ENCODE data around the gene BMX.
A peak's percentile ranks its signal among the peaks of the same experiment; 100 is the strongest.

Gene BMX

GRCh38 chrX:15500497-15500966 is at the start of gene BMX:
BMX (plus strand) TSS chrX:15500807; CDS start chrX:15508354, 7,547 bp downstream.
- no peak for DNase-seq

GRCh38 chrX:15451913-15452312 is 48.7 kb upstream of the BMX start:
- no peak for DNase-seq

GRCh38 chrX:15464704-15465103 is 35.9 kb upstream of the BMX start:
- no peak for DNase-seq

GRCh38 chrX:15465347-15465746 is 35.3 kb upstream of the BMX start:
- peak; percentile 30 for DNase-seq

- DNase-seq: no peak
Measured at GRCh38 chrX:15465896-15466651, 34.5 kb upstream of the BMX start.

- peak; percentile 68 for DNase-seq
Measured at GRCh38 chrX:15468036-15468435, 32.6 kb upstream of the BMX start.

- no peak for DNase-seq
Measured at GRCh38 chrX:15469613-15470012, 31.0 kb upstream of the BMX start.

GRCh38 chrX:15471028-15471427 is 29.6 kb upstream of the BMX start:
- peak; percentile 46 for DNase-seq

- DNase-seq: no peak
Measured at GRCh38 chrX:15472531-15472930, 28.1 kb upstream of the BMX start.

GRCh38 chrX:15474028-15474427 is 26.6 kb upstream of the BMX start:
- DNase-seq: no peak

GRCh38 chrX:15475021-15475420 is 25.6 kb upstream of the BMX start:
- no peak for DNase-seq

- no peak for DNase-seq
Measured at GRCh38 chrX:15475486-15475885, 25.1 kb upstream of the BMX start.

GRCh38 chrX:15483891-15484290 is 16.7 kb upstream of the BMX start:
- no peak for DNase-seq

GRCh38 chrX:15492469-15492868 is 8.1 kb upstream of the BMX start:
- no peak for DNase-seq

- DNase-seq: peak; percentile 76
Measured at GRCh38 chrX:15493118-15493962, 7.3 kb upstream of the BMX start, which contains the start of gene PIR. PIR (minus strand) TSS chrX:15493333; CDS start chrX:15491257, 2,076 bp downstream.

- no peak for DNase-seq
Measured at GRCh38 chrX:15495801-15496200, 4.8 kb upstream of the BMX start.

GRCh38 chrX:15496824-15497223 is 3.8 kb upstream of the BMX start:
- no peak for DNase-seq

- DNase-seq: peak; percentile 32
Measured at GRCh38 chrX:15497865-15498264, 2.7 kb upstream of the BMX start.

GRCh38 chrX:15498741-15499140 is 1.9 kb upstream of the BMX start:
- no peak for DNase-seq

GRCh38 chrX:15499976-15500375 is 631 bp upstream of the BMX start:
- DNase-seq: no peak

GRCh38 chrX:15501506-15501905 is 899 bp downstream of the BMX start:
- DNase-seq: no peak

GRCh38 chrX:15504661-15505060 is 4.1 kb downstream of the BMX start:
- no peak for DNase-seq

GRCh38 chrX:15505101-15505500 is 4.5 kb downstream of the BMX start:
- no peak for DNase-seq

GRCh38 chrX:15507005-15507404 is 6.4 kb downstream of the BMX start:
- no peak for DNase-seq
